Body of pancreas (tissue), 4 donors: ENCODE data around the gene VARS1.

Experiments used
- POLR2A ChIP-seq, 3 donors: fragments of 450-650 bp; IDR thresholded peaks; one replicate each; pipeline ENCODE4 v1.6.1; 2016; ENCODE audit warnings: antibody characterized with exemption in 3 of 3, mild to moderate bottlenecking in 2 of 3
- TF ChIP-seq, protein P1 (sequence below), 7 experiments: fragments of 450-650 bp in 4 of 7; fragments of 200-600 bp in 3 of 7; sonication (generic) in 3 of 7; IDR thresholded peaks; one replicate each; pipeline ENCODE4 v1.5.1; 2016 to 2019; ENCODE audit warnings: antibody characterized with exemption in 7 of 7

- no peak for TF ChIP-seq POLR2A (IDR thresholded peaks at IDR 0.05)
- TF ChIP-seq, protein P1, sequence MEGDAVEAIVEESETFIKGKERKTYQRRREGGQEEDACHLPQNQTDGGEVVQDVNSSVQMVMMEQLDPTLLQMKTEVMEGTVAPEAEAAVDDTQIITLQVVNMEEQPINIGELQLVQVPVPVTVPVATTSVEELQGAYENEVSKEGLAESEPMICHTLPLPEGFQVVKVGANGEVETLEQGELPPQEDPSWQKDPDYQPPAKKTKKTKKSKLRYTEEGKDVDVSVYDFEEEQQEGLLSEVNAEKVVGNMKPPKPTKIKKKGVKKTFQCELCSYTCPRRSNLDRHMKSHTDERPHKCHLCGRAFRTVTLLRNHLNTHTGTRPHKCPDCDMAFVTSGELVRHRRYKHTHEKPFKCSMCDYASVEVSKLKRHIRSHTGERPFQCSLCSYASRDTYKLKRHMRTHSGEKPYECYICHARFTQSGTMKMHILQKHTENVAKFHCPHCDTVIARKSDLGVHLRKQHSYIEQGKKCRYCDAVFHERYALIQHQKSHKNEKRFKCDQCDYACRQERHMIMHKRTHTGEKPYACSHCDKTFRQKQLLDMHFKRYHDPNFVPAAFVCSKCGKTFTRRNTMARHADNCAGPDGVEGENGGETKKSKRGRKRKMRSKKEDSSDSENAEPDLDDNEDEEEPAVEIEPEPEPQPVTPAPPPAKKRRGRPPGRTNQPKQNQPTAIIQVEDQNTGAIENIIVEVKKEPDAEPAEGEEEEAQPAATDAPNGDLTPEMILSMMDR (IDR thresholded peaks at IDR 0.05), result peak; percentile 72 to 87 (median 81)
Observed at GRCh38 chr6:31769684-31770371, 25.7 kb downstream of the VARS1 start.
